ENCODE data around the gene ARMC3.

DNA sequence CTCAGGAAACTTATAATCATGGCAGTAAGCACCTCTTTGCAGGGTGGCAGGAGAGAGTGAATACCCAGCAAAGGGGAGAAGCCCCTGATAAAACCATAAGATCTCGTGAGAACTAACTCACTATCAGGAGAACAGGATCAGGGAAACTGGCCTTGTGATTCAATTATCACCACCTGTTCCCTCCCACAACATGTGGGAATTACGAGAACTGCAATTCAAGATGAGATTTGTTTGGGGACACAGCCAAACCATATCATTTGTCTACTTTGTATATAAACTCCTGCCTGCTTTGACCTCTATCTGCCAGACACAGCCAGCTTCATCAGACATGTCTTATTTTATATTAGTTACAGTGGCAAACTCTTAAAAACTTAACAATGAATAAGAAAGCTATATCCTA is 50.4 kb downstream of the ARMC3 start:
- TF ChIP-seq ZNF232 (CRISPR knock-in tag; IDR thresholded peaks at IDR 0.05) (no peak), KAT7 (CRISPR knock-in tag; IDR thresholded peaks at IDR 0.05; ENCODE audit: borderline replicate concordance) (no peak)
